Stomach (tissue), 9 donors: Measurements from ENCODE around the gene PRX. TPM values are rescaled to one million over a fixed set of nuclear protein-coding genes. Genes with fewer than 3 reads are reported as not detected.
A peak's percentile ranks its signal among the peaks of the same experiment; 100 is the strongest.

ENCODE experiments used
- DNase-seq, 2 donors: peaks; one replicate each; pipeline versions ENCODE4 v3.0.0 to v3.0.0-alpha.2; 2013 to 2019
- H3K27ac ChIP-seq, 5 donors: fragments of 200-600 bp in 4 of 5; sonication (generic) in 4 of 5; one replicate each; pipeline ENCODE4 v1.5.1; 2013 to 2019; ENCODE audit warnings: mild to moderate bottlenecking in 1 of 5, moderate library complexity in 1 of 5
- H3K27me3 ChIP-seq, 3 donors: fragments of 200-600 bp; sonication (generic); one replicate each; pipeline ENCODE4 v1.5.1; 2017 to 2019; ENCODE audit warnings: mixed run types in 1 of 3
- H3K36me3 ChIP-seq, 4 donors: fragments of 200-600 bp; sonication (generic); 1 replicate in 3 of 4; 2 replicates in 1 of 4; pipeline ENCODE4 v1.5.1; 2016 to 2019
- H3K4me1 ChIP-seq, 4 donors: fragments of 200-600 bp; sonication (generic); one replicate each; pipeline ENCODE4 v1.5.1; 2016 to 2019
- H3K4me3 ChIP-seq, 4 donors: fragments of 200-600 bp; sonication (generic) in 3 of 4; one replicate each; pipeline ENCODE4 v1.5.1; 2016 to 2019; ENCODE audit warnings: mild to moderate bottlenecking in 1 of 4
- H3K9me3 ChIP-seq, 4 donors: fragments of 200-600 bp; sonication (generic); one replicate each; pipeline ENCODE4 v1.5.1; 2016 to 2019
- CTCF ChIP-seq, 7 experiments: fragments of 450-650 bp in 4 of 7; fragments of 200-600 bp in 3 of 7; sonication (generic) in 3 of 7; IDR thresholded peaks; one replicate each; pipeline ENCODE4 v1.5.1; 2016 to 2019; ENCODE audit warnings: antibody characterized with exemption in 7 of 7, control low read depth in 2 of 7, mild to moderate bottlenecking in 1 of 7
- EP300 ChIP-seq: sonication (generic); formaldehyde crosslinking; IDR thresholded peaks from one replicate; pipeline ENCODE4 v1.6.1; 2017; ENCODE audit warnings: antibody characterized with exemption
- POLR2A ChIP-seq, 4 donors: fragments of 450-650 bp; IDR thresholded peaks; one replicate each; pipeline ENCODE4 v1.6.1; 2016; ENCODE audit warnings: antibody characterized with exemption in 4 of 4, control low read depth in 2 of 4, mild to moderate bottlenecking in 1 of 4, moderate library complexity in 1 of 4
- POLR2AphosphoS5 ChIP-seq, 3 donors: sonication (generic); formaldehyde crosslinking; IDR thresholded peaks; one replicate each; pipeline ENCODE4 v1.6.1; 2016; ENCODE audit warnings: antibody characterized with exemption in 3 of 3
- WGBS, 5 donors: extraction: QIAGEN DNeasy Blood & Tissue Kit in 3 of 5; methylation state at CpG; one replicate each; pipeline versions ENCODE4 v1.1.5 to v1.1.7; 2013 to 2018; 5-methylcytosine and 5-hydroxymethylcytosine counted together
- intact Hi-C: fragments of 100-400 bp; cut with DNase I; formaldehyde crosslinking; loops from one replicate; pipeline ENCODE4 v1.15.1; 2023; ENCODE audit warnings: low total_unique reads
- polyA plus RNA-seq, 3 donors: library from polyadenylated mRNA; stranded (reverse); fragments of 200-250 nt; gene quantifications; one replicate each; pipeline ENCODE4 v1.2.3, GENCODE V29; 2013
- total RNA-seq, 5 donors: library from RNA; depleted of rRNA; stranded (reverse); fragments of >200 nt; gene quantifications; one replicate each; pipeline versions ENCODE4 v1.1.0 to v1.2.3, GENCODE V29; 2014 to 2016
- donor health status: healthy with polysubstance abuse.
- donor health status: Bipolar disorder and iron deficiency.
- donor health status: healthy.

The PRX gene
- total and polyA plus RNA-seq, 8 donors = 1.6 to 8.6 (median 4.3) TPM; not detected in 1

DNA sequence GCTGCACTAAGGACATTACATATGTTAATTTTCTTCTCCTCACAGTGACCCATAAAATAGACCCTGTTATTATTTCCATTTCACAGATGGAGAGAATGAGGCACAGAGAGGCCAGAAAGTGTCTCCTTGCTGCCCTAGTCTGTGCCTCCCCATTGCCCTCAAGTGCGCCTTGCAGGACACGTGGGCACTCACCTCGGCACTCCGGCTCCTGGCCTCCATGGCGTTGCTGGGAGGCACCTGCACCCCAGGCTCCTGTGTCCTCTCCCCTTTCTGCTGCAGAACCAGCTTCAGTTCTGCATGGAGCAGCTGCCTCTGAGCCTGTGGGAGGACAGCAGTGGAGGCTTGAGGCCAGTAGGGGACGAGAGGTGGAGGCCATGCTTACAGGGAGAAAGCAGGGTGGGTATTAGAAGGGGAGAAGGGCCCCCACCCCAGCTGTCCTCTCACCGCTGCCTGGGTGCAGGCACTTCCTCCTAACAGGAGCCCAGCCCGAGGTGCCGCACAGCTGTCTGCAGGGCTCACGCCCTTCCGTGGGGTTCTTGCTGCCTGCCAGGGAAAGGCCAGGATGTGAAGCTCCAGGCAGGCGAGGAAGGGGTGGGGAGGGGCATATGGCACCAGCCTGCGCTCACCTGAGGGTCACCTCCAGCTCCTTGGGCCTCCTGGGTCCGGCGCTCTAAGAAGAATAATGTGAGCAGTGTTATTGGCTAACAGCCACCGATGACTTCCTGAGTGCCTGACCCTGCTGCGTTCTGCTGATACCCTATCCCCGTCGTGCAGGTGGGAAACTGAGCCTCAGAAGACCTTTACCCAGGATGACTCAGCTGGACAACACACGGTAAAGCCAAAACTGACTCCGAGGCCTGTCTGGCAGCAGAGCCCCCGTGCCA lies 5.2 kb downstream of the PRX start:
- Histone ChIP-seq H3K27ac (no peak overlapping the region), H3K36me3 (no peaks in the 10 kb centered on the region), H3K27me3 (no peaks in the 10 kb centered on the region), H3K4me1 (peaks cover 0 to 29% (median 23%) of the 10 kb centered on the region in 4 donors), H3K9me3 (no peaks in the 10 kb centered on the region), H3K4me3 (no peak overlapping the region)
- WGBS, 5 donors = 41 to 52% (median 42%) methylated on average over 17 to 22 of the region's 22 CpGs
- intact Hi-C loops = no loop called here
- no peak for DNase-seq
- TF ChIP-seq CTCF (IDR thresholded peaks at IDR 0.05) = no peak
- no peak for TF ChIP-seq POLR2AphosphoS5 (IDR thresholded peaks at IDR 0.05)
- TF ChIP-seq EP300 = no peak
- TF ChIP-seq POLR2A (IDR thresholded peaks at IDR 0.05) = no peak

DNA sequence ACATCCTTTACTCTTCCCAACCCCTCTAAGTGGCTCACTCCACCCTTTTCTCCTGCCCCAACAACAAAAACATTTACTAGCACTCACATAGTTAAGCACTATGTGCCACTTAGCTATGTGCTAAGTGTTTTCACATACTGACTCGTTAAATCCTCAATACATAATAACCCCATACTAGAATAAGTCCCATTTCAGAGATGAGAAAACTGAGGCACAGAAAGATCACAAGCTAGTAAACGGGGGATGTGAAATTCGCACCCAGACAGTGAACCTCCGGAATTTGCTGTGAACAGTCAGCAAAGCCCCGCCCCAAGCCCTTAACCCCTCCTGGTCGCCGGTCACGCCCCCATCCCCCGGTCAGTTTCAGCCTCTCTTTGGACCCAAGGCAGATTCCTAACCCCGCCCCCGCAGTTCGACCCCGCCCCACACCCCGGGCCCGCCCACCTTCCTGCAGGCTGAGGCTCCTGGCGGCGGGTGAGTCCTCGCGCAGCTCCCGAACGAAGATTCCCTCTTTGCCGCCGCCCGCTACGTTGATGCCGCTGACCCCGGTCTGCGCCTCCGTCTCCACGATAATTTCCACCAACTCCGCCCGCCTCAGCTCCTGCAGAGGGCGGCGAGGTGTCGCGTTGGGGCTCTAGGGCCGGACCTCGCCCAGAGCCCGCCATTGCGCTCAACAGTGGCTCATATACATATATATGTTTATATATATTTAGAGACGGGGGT lies 9.8 kb downstream of the PRX start:
- Histone ChIP-seq H3K9me3 (no peaks in the 10 kb centered on the region), H3K4me3 (peak overlapping the region; percentile 51 to 75 (median 63)), H3K36me3 (no peaks in the 10 kb centered on the region), H3K4me1 (peaks cover 0 to 28% (median 23%) of the 10 kb centered on the region in 4 donors), H3K27ac (peak overlapping the region; percentile 79 to 91 (median 84)), H3K27me3 (no peaks in the 10 kb centered on the region)
- 0 to 1% (median 0%) methylated on average over 16 to 41 of the region's 41 CpGs for WGBS, 5 donors
- TF ChIP-seq POLR2AphosphoS5 (IDR thresholded peaks at IDR 0.05) (peak in 2 of 3 donors; percentile 37 to 43), EP300 (no peak)
- peak; percentile 90 to 95 for DNase-seq
- intact Hi-C loops = no loop called here

DNA sequence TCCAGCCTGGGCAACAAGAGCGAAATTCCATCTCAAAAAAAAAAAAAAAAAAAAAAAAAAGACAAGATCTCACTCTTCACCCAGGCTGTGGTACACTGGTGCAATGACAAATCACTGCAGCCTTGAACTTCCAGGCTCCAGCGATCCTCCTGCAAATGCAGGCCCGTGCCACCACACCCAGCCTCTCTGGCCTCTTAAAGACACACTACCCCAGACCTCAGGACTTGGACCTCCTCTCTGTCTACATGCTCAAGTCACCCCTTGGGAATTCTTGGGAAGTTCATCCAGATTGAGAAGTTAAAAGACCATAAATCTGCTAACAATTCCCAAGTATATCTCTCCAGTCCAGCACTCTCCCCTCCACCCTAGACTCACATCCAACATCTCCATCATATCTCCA lies 12.6 kb downstream of the PRX start:
- Histone ChIP-seq H3K27ac (no peak overlapping the region), H3K9me3 (no peaks in the 10 kb centered on the region), H3K4me3 (no peak overlapping the region), H3K27me3 (no peaks in the 10 kb centered on the region), H3K36me3 (peaks cover 0 to 21% (median 11%) of the 10 kb centered on the region in 4 donors), H3K4me1 (peaks cover 0 to 28% (median 21%) of the 10 kb centered on the region in 4 donors)
- WGBS, 5 donors = 40 to 58% (median 56%) methylated on average over 2 to 3 of the region's 3 CpGs
- no peak for DNase-seq
- intact Hi-C loops = no loop called here
- TF ChIP-seq POLR2A (IDR thresholded peaks at IDR 0.05) (no peak), CTCF (IDR thresholded peaks at IDR 0.05) (no peak), POLR2AphosphoS5 (IDR thresholded peaks at IDR 0.05) (no peak), EP300 (no peak)

GRCh38 chr19:40398417-40399131 lies 14.6 kb downstream of the PRX start:
- no peaks in the 10 kb centered on the region for H3K9me3 ChIP-seq
- no peak for TF ChIP-seq POLR2A (IDR thresholded peaks at IDR 0.05)
- TF ChIP-seq POLR2AphosphoS5 (IDR thresholded peaks at IDR 0.05) = no peak
- no peak for TF ChIP-seq CTCF (IDR thresholded peaks at IDR 0.05)
- no peak for TF ChIP-seq EP300
- intact Hi-C loops = no loop called here
- peak; percentile 44 to 86 for DNase-seq
- no peak overlapping the region for H3K27ac ChIP-seq
- 31 to 54% (median 35%) methylated on average over 43 to 49 of the region's 49 CpGs for WGBS, 5 donors
- peaks cover 0 to 21% (median 11%) of the 10 kb centered on the region in 4 donors for H3K36me3 ChIP-seq
- H3K4me3 ChIP-seq = no peak overlapping the region
- H3K4me1 ChIP-seq = peaks cover 0 to 17% (median 12%) of the 10 kb centered on the region in 4 donors
- H3K27me3 ChIP-seq = no peaks in the 10 kb centered on the region
